ENCODE data around the gene HK1.
"Not testable (repeated sequence)": the region's sequence is repeated elsewhere in the genome, so short reads cannot be mapped to it uniquely, and the experiment has no call there.

The HK1 gene

GRCh38 chr10:69332278-69333010 is 54.1 kb downstream of the HK1 start:
- Histone ChIP-seq H3K27me3 (replicated peaks; ENCODE audit: control insufficient read depth, insufficient read depth, low read length) (no peaks in the 10 kb centered on the region), H3K36me3 (ENCODE audit: control insufficient read depth, insufficient read depth, low read length) (peaks cover 3% of the 10 kb centered on the region; the same call in 1 of the 2 replicates), H3K4me3 (replicated peaks; ENCODE audit: low read depth, low read length) (no peak overlapping the region)
- TF ChIP-seq, protein P1, sequence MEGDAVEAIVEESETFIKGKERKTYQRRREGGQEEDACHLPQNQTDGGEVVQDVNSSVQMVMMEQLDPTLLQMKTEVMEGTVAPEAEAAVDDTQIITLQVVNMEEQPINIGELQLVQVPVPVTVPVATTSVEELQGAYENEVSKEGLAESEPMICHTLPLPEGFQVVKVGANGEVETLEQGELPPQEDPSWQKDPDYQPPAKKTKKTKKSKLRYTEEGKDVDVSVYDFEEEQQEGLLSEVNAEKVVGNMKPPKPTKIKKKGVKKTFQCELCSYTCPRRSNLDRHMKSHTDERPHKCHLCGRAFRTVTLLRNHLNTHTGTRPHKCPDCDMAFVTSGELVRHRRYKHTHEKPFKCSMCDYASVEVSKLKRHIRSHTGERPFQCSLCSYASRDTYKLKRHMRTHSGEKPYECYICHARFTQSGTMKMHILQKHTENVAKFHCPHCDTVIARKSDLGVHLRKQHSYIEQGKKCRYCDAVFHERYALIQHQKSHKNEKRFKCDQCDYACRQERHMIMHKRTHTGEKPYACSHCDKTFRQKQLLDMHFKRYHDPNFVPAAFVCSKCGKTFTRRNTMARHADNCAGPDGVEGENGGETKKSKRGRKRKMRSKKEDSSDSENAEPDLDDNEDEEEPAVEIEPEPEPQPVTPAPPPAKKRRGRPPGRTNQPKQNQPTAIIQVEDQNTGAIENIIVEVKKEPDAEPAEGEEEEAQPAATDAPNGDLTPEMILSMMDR (IDR thresholded peaks at IDR 0.05; ENCODE audit: insufficient read depth, low read length, poor library complexity, severe bottlenecking): no peak
- no peak for DNase-seq (ENCODE audit: extremely low read depth, insufficient read length)

DNA sequence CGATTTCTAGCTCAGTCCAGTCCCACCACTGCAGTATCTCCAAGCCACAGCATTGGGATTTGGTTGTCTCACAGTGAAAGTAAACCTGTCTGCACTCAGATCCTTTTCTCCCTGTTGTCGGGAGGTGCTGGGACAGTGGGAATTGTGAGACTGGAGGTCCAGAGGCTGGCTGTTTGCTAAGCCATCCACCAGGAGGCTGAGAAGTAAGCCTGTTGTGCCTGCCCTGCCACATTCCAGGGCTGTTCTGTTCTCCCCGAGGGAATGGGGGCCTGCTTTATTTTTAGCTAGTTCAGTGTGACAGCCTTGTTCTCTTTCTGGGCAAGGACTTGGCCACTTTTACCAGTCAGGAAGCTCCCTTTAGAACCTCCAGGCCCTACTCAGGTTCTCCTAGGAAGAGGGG is 54.9 kb downstream of the HK1 start:
- no peaks in the 10 kb centered on the region for H3K27me3 ChIP-seq (replicated peaks; ENCODE audit: control insufficient read depth, insufficient read depth, low read length)
- peaks cover 4% of the 10 kb centered on the region for H3K36me3 ChIP-seq (ENCODE audit: control insufficient read depth, insufficient read depth, low read length)
- DNase-seq (ENCODE audit: extremely low read depth, insufficient read length): no peak
- TF ChIP-seq, protein P1 (IDR thresholded peaks at IDR 0.05; ENCODE audit: insufficient read depth, low read length, poor library complexity, severe bottlenecking): no peak
- no peak overlapping the region for H3K4me3 ChIP-seq (replicated peaks; ENCODE audit: low read depth, low read length)

GRCh38 chr10:69333865-69334301 is 55.6 kb downstream of the HK1 start:
- not testable (repeated sequence) for H3K4me3 ChIP-seq (replicated peaks; ENCODE audit: low read depth, low read length); DNase-seq (ENCODE audit: extremely low read depth, insufficient read length); H3K27me3 ChIP-seq (replicated peaks; ENCODE audit: control insufficient read depth, insufficient read depth, low read length); H3K36me3 ChIP-seq (ENCODE audit: control insufficient read depth, insufficient read depth, low read length)

- DNase-seq (ENCODE audit: extremely low read depth, insufficient read length): peak; percentile 42
- TF ChIP-seq, protein P1 (IDR thresholded peaks at IDR 0.05; ENCODE audit: insufficient read depth, low read length, poor library complexity, severe bottlenecking): no peak
- peaks cover 4% of the 10 kb centered on the region for H3K36me3 ChIP-seq (ENCODE audit: control insufficient read depth, insufficient read depth, low read length)
- peak overlapping the region; percentile 47 for H3K4me3 ChIP-seq (replicated peaks; ENCODE audit: low read depth, low read length)
- no peaks in the 10 kb centered on the region for H3K27me3 ChIP-seq (replicated peaks; ENCODE audit: control insufficient read depth, insufficient read depth, low read length)
Observed at GRCh38 chr10:69334302-69335062, 56.2 kb downstream of the HK1 start.

DNA sequence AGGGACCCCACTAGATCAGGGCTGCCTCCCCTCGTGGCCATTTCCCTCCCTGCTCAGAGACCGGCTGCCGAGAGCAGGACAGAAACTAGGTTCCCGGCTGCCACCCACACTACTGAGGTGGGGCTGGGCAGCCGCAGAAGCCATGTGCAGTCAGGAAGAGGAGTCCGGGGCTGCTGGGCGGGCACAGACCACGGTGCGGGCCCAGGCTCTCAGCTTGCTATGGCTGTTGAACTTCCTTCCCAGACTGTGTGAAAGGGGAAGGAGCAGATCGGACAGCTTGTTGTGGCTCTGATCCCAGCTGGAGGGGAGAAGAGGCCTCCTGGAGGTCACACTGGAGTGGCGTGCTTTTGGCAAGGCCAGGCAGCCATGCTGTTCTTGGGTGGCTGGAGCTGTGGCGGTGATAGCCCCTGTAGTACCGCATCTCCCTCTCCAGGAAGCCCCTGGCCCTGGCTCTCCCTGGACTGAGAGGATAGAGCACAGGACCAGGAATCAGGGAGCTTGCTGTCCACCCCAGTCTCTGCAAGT is 56.8 kb downstream of the HK1 start:
- H3K4me3 ChIP-seq (replicated peaks; ENCODE audit: low read depth, low read length): peak overlapping the region; percentile 47
- TF ChIP-seq, protein P1 (IDR thresholded peaks at IDR 0.05; ENCODE audit: insufficient read depth, low read length, poor library complexity, severe bottlenecking): no peak
- no peak for DNase-seq (ENCODE audit: extremely low read depth, insufficient read length)
- H3K27me3 ChIP-seq (replicated peaks; ENCODE audit: control insufficient read depth, insufficient read depth, low read length): no peaks in the 10 kb centered on the region
- peaks cover 3% of the 10 kb centered on the region for H3K36me3 ChIP-seq (ENCODE audit: control insufficient read depth, insufficient read depth, low read length)

- TF ChIP-seq, protein P1 (IDR thresholded peaks at IDR 0.05; ENCODE audit: insufficient read depth, low read length, poor library complexity, severe bottlenecking): no peak
- Histone ChIP-seq H3K27me3 (replicated peaks; ENCODE audit: control insufficient read depth, insufficient read depth, low read length) (no peaks in the 10 kb centered on the region), H3K4me3 (replicated peaks; ENCODE audit: low read depth, low read length) (peak overlapping the region; percentile 47), H3K36me3 (ENCODE audit: control insufficient read depth, insufficient read depth, low read length) (peaks cover 3% of the 10 kb centered on the region)
- DNase-seq (ENCODE audit: extremely low read depth, insufficient read length): no peak
Observed at GRCh38 chr10:69335613-69336012, 57.3 kb downstream of the HK1 start.

Data from GM06990 (cell line).